ENCODE measurements around the gene PLEKHH1. TPM values are rescaled to one million over a fixed set of nuclear protein-coding genes. Genes with fewer than 3 reads are reported as not detected.

Gene PLEKHH1
- total RNA-seq, 1 experiment from 2014 or later = 6.7 TPM

DNA sequence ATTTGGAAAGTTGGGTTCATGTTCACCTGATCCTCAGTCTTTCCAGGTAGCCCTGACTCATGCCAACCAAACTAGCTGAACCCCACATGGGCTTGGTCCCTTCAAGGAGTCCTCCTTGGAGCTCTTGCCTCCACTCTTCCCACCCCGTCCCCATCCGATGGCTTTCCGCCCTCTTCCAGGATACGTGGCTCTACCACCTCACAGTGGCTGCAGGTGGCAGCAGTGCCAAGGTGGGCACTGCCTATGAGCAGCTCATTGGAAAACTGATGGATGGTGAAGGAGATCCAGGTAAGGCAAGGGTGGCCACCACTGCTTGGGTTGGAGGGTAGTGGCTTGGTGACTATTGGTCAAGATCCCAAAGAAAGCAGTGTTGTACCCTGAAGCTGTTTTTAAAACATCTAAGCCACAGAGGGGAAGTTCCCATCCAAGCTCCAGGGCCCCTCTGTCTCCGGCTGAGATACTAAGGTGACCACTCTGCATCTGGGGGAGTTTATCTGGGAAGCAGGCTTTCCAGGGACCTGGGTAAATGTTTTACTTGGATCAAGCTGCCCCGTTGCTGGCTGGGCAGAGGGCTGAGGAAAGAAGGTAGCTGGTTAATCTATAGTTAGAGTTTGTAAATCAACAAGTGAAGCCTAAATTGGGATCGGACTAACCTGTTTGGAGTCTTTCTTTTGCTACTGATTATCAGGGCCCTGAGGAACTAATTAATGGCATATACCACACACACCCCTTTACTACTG lies 43.3 kb downstream of the PLEKHH1 start:
- Histone ChIP-seq H3K27me3 (ENCODE audit: control insufficient read depth, insufficient read depth, low read length) (no peaks in the 10 kb centered on the region), H3K9me3 (ENCODE audit: control insufficient read depth, insufficient read depth, low read depth, low read length) (no peaks in the 10 kb centered on the region), H3K27ac (ENCODE audit: low read length) (no peak overlapping the region), H3K4me1 (ENCODE audit: control insufficient read depth, insufficient read depth, low read length) (no peaks in the 10 kb centered on the region), H3K4me3 (ENCODE audit: low read depth in 2 of 2, low read length in 2 of 2) (no peak overlapping the region), H3K36me3 (ENCODE audit: control insufficient read depth, insufficient read depth, low read length) (no peaks in the 10 kb centered on the region)
- CTCF ChIA-PET = no interaction called here
- intact Hi-C loops (cut with micrococcal nuclease; ENCODE audit: unreplicated experiment) = no loop called here
- BruUV-seq (replicated peaks) = no TSS peak
- POLR2A ChIA-PET = no interaction called here
- DNase-seq (ENCODE audit: low read depth, low spot score) (no peak), ATAC-seq (no peak)
- TF ChIP-seq TCF7L2 (IDR thresholded peaks at IDR 0.05; ENCODE audit: low read depth, low read length) (no peak), SIN3A (IDR thresholded peaks at IDR 0.05; ENCODE audit: borderline replicate concordance, insufficient read depth, low read depth, low read length) (no peak), POLR2AphosphoS5 (IDR thresholded peaks at IDR 0.05; ENCODE audit: low read depth, low read length) (no peak)
- TF ChIP-seq, protein P1, sequence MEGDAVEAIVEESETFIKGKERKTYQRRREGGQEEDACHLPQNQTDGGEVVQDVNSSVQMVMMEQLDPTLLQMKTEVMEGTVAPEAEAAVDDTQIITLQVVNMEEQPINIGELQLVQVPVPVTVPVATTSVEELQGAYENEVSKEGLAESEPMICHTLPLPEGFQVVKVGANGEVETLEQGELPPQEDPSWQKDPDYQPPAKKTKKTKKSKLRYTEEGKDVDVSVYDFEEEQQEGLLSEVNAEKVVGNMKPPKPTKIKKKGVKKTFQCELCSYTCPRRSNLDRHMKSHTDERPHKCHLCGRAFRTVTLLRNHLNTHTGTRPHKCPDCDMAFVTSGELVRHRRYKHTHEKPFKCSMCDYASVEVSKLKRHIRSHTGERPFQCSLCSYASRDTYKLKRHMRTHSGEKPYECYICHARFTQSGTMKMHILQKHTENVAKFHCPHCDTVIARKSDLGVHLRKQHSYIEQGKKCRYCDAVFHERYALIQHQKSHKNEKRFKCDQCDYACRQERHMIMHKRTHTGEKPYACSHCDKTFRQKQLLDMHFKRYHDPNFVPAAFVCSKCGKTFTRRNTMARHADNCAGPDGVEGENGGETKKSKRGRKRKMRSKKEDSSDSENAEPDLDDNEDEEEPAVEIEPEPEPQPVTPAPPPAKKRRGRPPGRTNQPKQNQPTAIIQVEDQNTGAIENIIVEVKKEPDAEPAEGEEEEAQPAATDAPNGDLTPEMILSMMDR (IDR thresholded peaks at IDR 0.05) = no peak
- TF ChIP-seq, protein P2, sequence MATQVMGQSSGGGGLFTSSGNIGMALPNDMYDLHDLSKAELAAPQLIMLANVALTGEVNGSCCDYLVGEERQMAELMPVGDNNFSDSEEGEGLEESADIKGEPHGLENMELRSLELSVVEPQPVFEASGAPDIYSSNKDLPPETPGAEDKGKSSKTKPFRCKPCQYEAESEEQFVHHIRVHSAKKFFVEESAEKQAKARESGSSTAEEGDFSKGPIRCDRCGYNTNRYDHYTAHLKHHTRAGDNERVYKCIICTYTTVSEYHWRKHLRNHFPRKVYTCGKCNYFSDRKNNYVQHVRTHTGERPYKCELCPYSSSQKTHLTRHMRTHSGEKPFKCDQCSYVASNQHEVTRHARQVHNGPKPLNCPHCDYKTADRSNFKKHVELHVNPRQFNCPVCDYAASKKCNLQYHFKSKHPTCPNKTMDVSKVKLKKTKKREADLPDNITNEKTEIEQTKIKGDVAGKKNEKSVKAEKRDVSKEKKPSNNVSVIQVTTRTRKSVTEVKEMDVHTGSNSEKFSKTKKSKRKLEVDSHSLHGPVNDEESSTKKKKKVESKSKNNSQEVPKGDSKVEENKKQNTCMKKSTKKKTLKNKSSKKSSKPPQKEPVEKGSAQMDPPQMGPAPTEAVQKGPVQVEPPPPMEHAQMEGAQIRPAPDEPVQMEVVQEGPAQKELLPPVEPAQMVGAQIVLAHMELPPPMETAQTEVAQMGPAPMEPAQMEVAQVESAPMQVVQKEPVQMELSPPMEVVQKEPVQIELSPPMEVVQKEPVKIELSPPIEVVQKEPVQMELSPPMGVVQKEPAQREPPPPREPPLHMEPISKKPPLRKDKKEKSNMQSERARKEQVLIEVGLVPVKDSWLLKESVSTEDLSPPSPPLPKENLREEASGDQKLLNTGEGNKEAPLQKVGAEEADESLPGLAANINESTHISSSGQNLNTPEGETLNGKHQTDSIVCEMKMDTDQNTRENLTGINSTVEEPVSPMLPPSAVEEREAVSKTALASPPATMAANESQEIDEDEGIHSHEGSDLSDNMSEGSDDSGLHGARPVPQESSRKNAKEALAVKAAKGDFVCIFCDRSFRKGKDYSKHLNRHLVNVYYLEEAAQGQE (IDR thresholded peaks at IDR 0.05; ENCODE audit: insufficient read depth in 1 of 2, low read depth in 2 of 2, low read length in 1 of 2) = no peak
- in situ Hi-C loops (cut with HindIII; ENCODE audit: low pct_unique_long_range_greater_than_20kb, low sequenced_read_pairs) = no loop called here

DNA sequence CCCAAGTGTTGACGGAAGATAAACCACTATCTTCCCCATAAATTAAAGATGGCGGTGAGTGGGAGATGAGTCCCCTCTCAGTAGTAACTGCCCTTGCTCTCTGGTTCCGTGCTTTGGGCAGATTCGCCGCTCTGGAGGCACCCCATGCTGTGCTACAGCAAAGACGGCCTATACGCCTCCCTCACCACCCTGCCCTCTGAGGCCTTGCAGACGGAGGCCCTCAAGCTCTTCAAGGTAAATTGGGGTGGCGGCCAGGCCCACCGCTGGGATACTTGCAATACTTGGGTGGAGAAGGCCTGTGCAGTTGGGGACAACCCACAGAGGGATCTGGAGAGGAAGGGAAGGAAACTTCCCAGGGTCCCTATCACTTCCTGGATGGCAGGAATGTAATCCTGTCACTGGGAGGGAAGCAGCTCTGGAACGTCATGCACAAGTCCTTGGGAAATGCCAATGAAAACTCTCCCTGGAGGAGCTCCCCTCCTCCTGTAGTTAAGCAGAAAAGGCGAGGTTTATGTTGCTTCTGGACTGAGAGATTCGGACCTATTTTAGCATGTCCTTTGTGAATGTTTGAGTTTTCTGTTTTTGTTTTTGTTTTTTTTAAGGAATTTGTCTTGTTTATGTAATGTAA lies 44.2 kb downstream of the PLEKHH1 start:
- POLR2A ChIA-PET = no interaction called here
- H3K27ac ChIP-seq (ENCODE audit: low read length) = no peak overlapping the region

More for the DNA sequence above, 44.2 kb downstream of the PLEKHH1 start:
- in situ Hi-C loops (cut with HindIII; ENCODE audit: low pct_unique_long_range_greater_than_20kb, low sequenced_read_pairs) = no loop called here
- no TSS peak for BruUV-seq (replicated peaks)
- intact Hi-C loops (cut with micrococcal nuclease; ENCODE audit: unreplicated experiment) = no loop called here
- Histone ChIP-seq H3K4me1 (ENCODE audit: control insufficient read depth, insufficient read depth, low read length) (no peaks in the 10 kb centered on the region), H3K4me3 (ENCODE audit: low read depth in 2 of 2, low read length in 2 of 2) (no peak overlapping the region), H3K27me3 (ENCODE audit: control insufficient read depth, insufficient read depth, low read length) (no peaks in the 10 kb centered on the region), H3K36me3 (ENCODE audit: control insufficient read depth, insufficient read depth, low read length) (no peaks in the 10 kb centered on the region), H3K9me3 (ENCODE audit: control insufficient read depth, insufficient read depth, low read depth, low read length) (no peaks in the 10 kb centered on the region)
- ATAC-seq (no peak), DNase-seq (ENCODE audit: low read depth, low spot score) (no peak)
- CTCF ChIA-PET = no interaction called here
- TF ChIP-seq TCF7L2 (IDR thresholded peaks at IDR 0.05; ENCODE audit: low read depth, low read length) (no peak), SIN3A (IDR thresholded peaks at IDR 0.05; ENCODE audit: borderline replicate concordance, insufficient read depth, low read depth, low read length) (no peak), POLR2AphosphoS5 (IDR thresholded peaks at IDR 0.05; ENCODE audit: low read depth, low read length) (no peak)
- TF ChIP-seq, protein P2 (IDR thresholded peaks at IDR 0.05; ENCODE audit: insufficient read depth in 1 of 2, low read depth in 2 of 2, low read length in 1 of 2) = no peak
- TF ChIP-seq, protein P1 (IDR thresholded peaks at IDR 0.05) = no peak

Measured in Panc1 (cell line).